H1 (cell line): ENCODE results near the gene ATP6V0E2. TPM values are rescaled to one million over a fixed set of nuclear protein-coding genes. Genes with fewer than 3 reads are reported as not detected.

Experiments used
- CTCF ChIA-PET: fragments of 300-600 bp; sonication (Branson Sonifier 250); formaldehyde crosslinking; loops from one replicate; lab custom pipeline; 2021; ENCODE audit not compliant: partially characterized antibody; lab: Charles Lee
- POLR2A ChIA-PET: fragments of 300-600 bp; sonication (Branson Sonifier 250); formaldehyde crosslinking; loops from one replicate; lab custom pipeline; 2021; ENCODE audit warnings: inconsistent platforms; ENCODE audit not compliant: partially characterized antibody; lab: Charles Lee
- DNase-seq, 2 experiments: peaks; one replicate each; pipeline versions ENCODE4 v3.0.0 to v3.0.0-alpha.2; 2010 to 2022; ENCODE audit warnings: low spot score in 2 of 2, low read depth in 1 of 2, mixed read lengths in 1 of 2
- FAIRE-seq: peaks from 2 replicates; lab custom pipeline; 2011; peaks lifted over from hg19 to GRCh38; lab: Jason Lieb, UNC
- H2AFZ ChIP-seq: 2 replicates; pipeline ENCODE4 v1.8.1; 2012; ENCODE audit warnings: low read length, inconsistent platforms
- H2AK5ac ChIP-seq: 2 replicates; pipeline ENCODE4 v1.6.1; 2013; ENCODE audit warnings: low read depth, low read length
- H2BK120ac ChIP-seq: replicated peaks from 2 replicates; pipeline ENCODE3; 2013; ENCODE audit warnings: low read depth, low read length, inconsistent platforms
- H2BK12ac ChIP-seq: 2 replicates; pipeline ENCODE4 v1.6.1; 2013; ENCODE audit warnings: low read depth, low read length
- H2BK15ac ChIP-seq: 2 replicates; pipeline ENCODE4 v1.6.1; 2013; ENCODE audit warnings: low read length
- H2BK20ac ChIP-seq: 2 replicates; pipeline ENCODE4 v1.6.1; 2013; ENCODE audit warnings: low read length
- H2BK5ac ChIP-seq: 2 replicates; pipeline ENCODE4 v1.6.1; 2013; ENCODE audit warnings: low read depth, low read length
- H3K14ac ChIP-seq: 2 replicates; pipeline ENCODE4 v1.6.1; 2013; ENCODE audit warnings: inconsistent platforms; ENCODE audit not compliant: insufficient read length
- H3K18ac ChIP-seq: 2 replicates; pipeline ENCODE4 v1.6.1; 2013; ENCODE audit warnings: low read length; ENCODE audit errors: extremely low read depth
- H3K23ac ChIP-seq: 2 replicates; pipeline ENCODE4 v1.6.1; 2013; ENCODE audit warnings: inconsistent platforms; ENCODE audit not compliant: insufficient read length
- H3K23me2 ChIP-seq: 2 replicates; pipeline ENCODE4 v1.6.1; 2013; ENCODE audit warnings: low read depth, low read length
- H3K27ac ChIP-seq: 2 replicates; pipeline ENCODE4 v1.6.1; 2011; ENCODE audit warnings: low read depth, low read length, inconsistent platforms
- H3K27me3 ChIP-seq, 4 experiments: replicated peaks in 1 of 4; 1 replicate in 1 of 4; 2 replicates in 3 of 4; pipeline versions ENCODE4 v1.6.1 to v1.8.1; 2011 to 2013; ENCODE audit warnings: low read length in 3 of 4, mild to moderate bottlenecking in 3 of 4, inconsistent platforms in 2 of 4, mixed read lengths in 2 of 4, moderate library complexity in 1 of 4; ENCODE audit not compliant: control insufficient read depth in 3 of 4, insufficient read depth in 3 of 4; ENCODE audit errors: extremely low read depth in 1 of 4
- H3K36me3 ChIP-seq, 4 experiments: 2 replicates each; pipeline versions ENCODE4 v1.6.1 to v1.8.1; 2011 to 2013; ENCODE audit warnings: mild to moderate bottlenecking in 4 of 4, low read length in 3 of 4, moderate library complexity in 2 of 4, control low read depth in 1 of 4, inconsistent platforms in 1 of 4; ENCODE audit not compliant: insufficient read depth in 4 of 4, control insufficient read depth in 2 of 4
- H3K4ac ChIP-seq: replicated peaks from 2 replicates; pipeline ENCODE3; 2013; ENCODE audit warnings: low read length, low read depth, mixed read lengths, inconsistent platforms; ENCODE audit not compliant: insufficient read length
- H3K4me1 ChIP-seq, 4 experiments: replicated peaks in 1 of 4; 1 replicate in 1 of 4; 2 replicates in 3 of 4; pipeline versions ENCODE4 v1.6.1 to v1.8.1; 2011 to 2013; ENCODE audit warnings: low read length in 3 of 4, inconsistent platforms in 2 of 4, mixed read lengths in 1 of 4; ENCODE audit not compliant: insufficient read depth in 4 of 4, control insufficient read depth in 3 of 4
- H3K4me2 ChIP-seq, 2 experiments: 2 replicates each; pipeline versions ENCODE4 v1.6.1 to v1.8.1; 2011 to 2013; ENCODE audit warnings: low read depth in 2 of 2, low read length in 2 of 2, control low read depth in 1 of 2, inconsistent platforms in 1 of 2, mild to moderate bottlenecking in 1 of 2; ENCODE audit not compliant: insufficient read depth in 1 of 2
- H3K4me3 ChIP-seq, 4 experiments: fragments of 200-600, 300-600 bp in 1 of 4; sonication (generic), shearing (Covaris generic), sonication (Bioruptor Twin) in 1 of 4; 2 replicates each; pipeline versions ENCODE4 v1.5.1 to v1.8.1; 2011 to 2016; ENCODE audit warnings: low read length in 4 of 4, low read depth in 3 of 4, control low read depth in 2 of 4, inconsistent platforms in 2 of 4, mild to moderate bottlenecking in 2 of 4, mixed read lengths in 1 of 4, moderate library complexity in 1 of 4; ENCODE audit not compliant: insufficient read depth in 2 of 4; ENCODE audit errors: extremely low read depth in 1 of 4
- H3K56ac ChIP-seq: replicated peaks from 2 replicates; pipeline ENCODE3; 2013; ENCODE audit warnings: low read depth, mild to moderate bottlenecking, mixed read lengths, low read length, inconsistent platforms; ENCODE audit not compliant: insufficient read length
- H3K79me1 ChIP-seq: 2 replicates; pipeline ENCODE4 v1.6.1; 2013; ENCODE audit warnings: low read depth, low read length, control low read depth
- H3K79me2 ChIP-seq, 2 experiments: 2 replicates each; pipeline versions ENCODE4 v1.6.1 to v1.8.1; 2012 to 2013; ENCODE audit warnings: low read length in 2 of 2, mild to moderate bottlenecking in 2 of 2, inconsistent platforms in 1 of 2; ENCODE audit not compliant: insufficient read depth in 2 of 2, control insufficient read depth in 1 of 2
- H3K9ac ChIP-seq, 4 experiments: replicated peaks in 1 of 4; 1 replicate in 1 of 4; 2 replicates in 3 of 4; pipeline versions ENCODE4 v1.6.1 to v1.8.1; 2011 to 2013; ENCODE audit warnings: low read depth in 3 of 4, low read length in 3 of 4, control low read depth in 2 of 4, mild to moderate bottlenecking in 2 of 4, moderate library complexity in 2 of 4, inconsistent platforms in 1 of 4; ENCODE audit errors: extremely low read depth in 1 of 4
- H3K9me3 ChIP-seq, 2 experiments: 2 replicates each; pipeline versions ENCODE4 v1.6.1 to v1.8.1; 2012 to 2013; ENCODE audit warnings: mild to moderate bottlenecking in 2 of 2, moderate library complexity in 2 of 2, control low read depth in 1 of 2, inconsistent platforms in 1 of 2, low read depth in 1 of 2, low read length in 1 of 2, mixed read lengths in 1 of 2; ENCODE audit not compliant: insufficient read depth in 2 of 2
- H4K20me1 ChIP-seq, 2 experiments: replicated peaks in 1 of 2; 2 replicates each; pipeline versions ENCODE3 to v1.8.1; 2011 to 2013; ENCODE audit warnings: inconsistent platforms in 2 of 2, low read length in 2 of 2, mild to moderate bottlenecking in 1 of 2; ENCODE audit not compliant: insufficient read depth in 2 of 2, control insufficient read depth in 1 of 2
- H4K5ac ChIP-seq: 2 replicates; pipeline ENCODE4 v1.6.1; 2013; ENCODE audit warnings: low read length, low read depth, mixed read lengths, inconsistent platforms; ENCODE audit not compliant: insufficient read length
- H4K8ac ChIP-seq: 2 replicates; pipeline ENCODE4 v1.8.0; 2013; ENCODE audit warnings: mild to moderate bottlenecking, moderate library complexity, low read length, inconsistent platforms; ENCODE audit not compliant: insufficient read depth; ENCODE audit errors: extremely low read depth
- H4K91ac ChIP-seq: replicated peaks from 2 replicates; pipeline ENCODE3; 2013; ENCODE audit warnings: low read length, mixed read lengths, inconsistent platforms; ENCODE audit not compliant: insufficient read length
- BCL11A ChIP-seq, 2 experiments: IDR thresholded peaks; one replicate each; pipeline ENCODE4 v1.6.1; 2011; ENCODE audit warnings: low read depth in 2 of 2, low read length in 2 of 2, mild to moderate bottlenecking in 2 of 2
- CHD1 ChIP-seq: IDR thresholded peaks from 2 replicates; pipeline ENCODE4 v1.6.1; 2012; ENCODE audit warnings: low read depth, low read length, improper control_type of control experiment
- CTBP2 ChIP-seq: IDR thresholded peaks from 2 replicates; pipeline ENCODE4 v1.7.0; 2011; ENCODE audit warnings: borderline replicate concordance, mild to moderate bottlenecking, moderate library complexity, mixed read lengths, low read length; ENCODE audit not compliant: insufficient read depth, insufficient read length
- POLR2AphosphoS5 ChIP-seq: IDR thresholded peaks from 2 replicates; pipeline ENCODE4 v1.6.1; 2011; ENCODE audit warnings: low read depth, low read length
- SIN3A ChIP-seq, 2 experiments: IDR thresholded peaks in 1 of 2; conservative IDR thresholded peaks in 1 of 2; 2 replicates each; pipeline ENCODE4 v1.6.1; 2011 to 2012; ENCODE audit warnings: low read length in 2 of 2, improper control_type of control experiment in 1 of 2, low read depth in 1 of 2, mild to moderate bottlenecking in 1 of 2
- TAF1 ChIP-seq: IDR thresholded peaks from 2 replicates; pipeline ENCODE4 v1.6.1; 2011; ENCODE audit warnings: mild to moderate bottlenecking, low read depth, low read length
- TEAD4 ChIP-seq: IDR thresholded peaks from 2 replicates; pipeline ENCODE4 v1.6.1; 2012; ENCODE audit warnings: low read depth, low read length, inconsistent platforms, mixed read lengths
- WGBS, 2 experiments: shearing (Covaris generic) in 1 of 2; methylation state at CpG; one replicate each; pipeline versions ENCODE4 v1.1.6 to v1.1.7; 2013 to 2015; ENCODE audit warnings: low lambda C conversion rate in 2 of 2, mixed read lengths in 2 of 2, inconsistent platforms in 1 of 2, low coverage in 1 of 2, missing lambda C conversion rate in 1 of 2; ENCODE audit not compliant: insufficient replicate concordance in 2 of 2, insufficient coverage in 1 of 2, insufficient read length in 1 of 2; ENCODE audit errors: extremely low coverage in 1 of 2, missing lambda C conversion rate in 1 of 2; 5-methylcytosine and 5-hydroxymethylcytosine counted together
- polyA plus RNA-seq, 7 experiments: library from polyadenylated mRNA; depleted of rRNA in 3 of 7; stranded (reverse) in 5 of 7; unstranded in 2 of 7; fragments of >200 nt in 5 of 7; fragments of 200-250 nt in 2 of 7; gene quantifications; 1 replicate in 5 of 7; 2 replicates in 1 of 7; 4 replicates in 1 of 7; pipeline versions ENCODE4 v1.2.1 to v1.2.3, GENCODE V29; 2011 to 2013; ENCODE audit warnings: missing spikeins in 2 of 7, mixed read lengths in 2 of 7
- total RNA-seq: library from RNA; stranded (reverse); fragmentation: NEBNext Ultra II Directional; extraction: Animal tissue kit (Norgen Biotek cat#: 25700); gene quantifications from 2 replicates; pipeline ENCODE4 v1.2.1, GENCODE V29; 2021
- TF ChIP-seq, protein P1 (sequence below): IDR thresholded peaks from 2 replicates; pipeline ENCODE4 v1.6.1; 2012; ENCODE audit warnings: inconsistent platforms

Gene ATP6V0E2
- total and polyA plus RNA-seq, 2 of the 8 experiments (the other 6 are each of a cell fraction or from before 2014, with no cell fraction given): 26.1 to 47.9 TPM

DNA sequence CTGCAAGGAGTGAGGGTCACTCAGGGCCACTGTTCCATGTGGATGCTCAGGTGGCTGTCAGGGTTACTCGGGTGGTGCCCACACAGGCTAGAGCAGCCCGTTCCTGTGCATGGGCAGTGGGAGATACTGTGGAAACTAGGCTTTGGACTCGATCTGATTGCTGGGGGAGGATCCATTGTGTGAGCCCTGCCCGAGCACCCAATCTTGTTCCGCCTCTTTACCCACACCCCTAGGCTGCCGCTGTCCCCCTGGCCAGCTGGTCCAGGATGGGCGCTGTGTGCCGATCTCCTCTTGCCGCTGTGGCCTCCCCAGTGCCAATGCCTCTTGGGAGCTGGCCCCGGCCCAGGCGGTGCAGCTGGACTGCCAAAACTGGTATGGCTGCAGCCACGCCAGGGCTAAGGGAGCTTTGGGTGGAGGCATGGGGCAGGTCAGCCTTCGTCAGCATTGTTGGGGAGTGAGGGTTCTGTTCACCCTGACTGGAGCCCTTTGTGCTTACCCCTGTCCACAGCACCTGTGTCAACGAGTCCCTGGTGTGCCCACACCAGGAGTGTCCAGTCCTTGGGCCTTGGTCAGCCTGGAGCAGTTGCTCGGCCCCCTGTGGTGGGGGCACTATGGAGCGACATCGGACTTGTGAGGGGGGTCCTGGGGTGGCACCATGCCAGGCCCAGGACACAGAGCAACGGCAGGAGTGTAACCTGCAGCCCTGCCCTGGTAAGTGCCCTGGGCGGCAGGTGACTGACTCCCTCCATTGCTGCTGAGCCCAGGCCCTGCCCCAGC, 48.0 kb upstream of the ATP6V0E2 start:
- FAIRE-seq: no peak
- H3K9me3 ChIP-seq: peaks cover 8 to 29% of the 10 kb centered on the region in 2 experiments; a peak in 3 of 4 replicates
- no peak for TF ChIP-seq POLR2AphosphoS5
- TF ChIP-seq BCL11A (IDR thresholded peaks at IDR 0.05; ENCODE audit: low read depth in 2 of 2, low read length in 2 of 2): no peak
- no peak for TF ChIP-seq CTBP2
- no peak for TF ChIP-seq TAF1
- TF ChIP-seq CHD1: no peak
- TF ChIP-seq TEAD4: no peak
- TF ChIP-seq, protein P1, sequence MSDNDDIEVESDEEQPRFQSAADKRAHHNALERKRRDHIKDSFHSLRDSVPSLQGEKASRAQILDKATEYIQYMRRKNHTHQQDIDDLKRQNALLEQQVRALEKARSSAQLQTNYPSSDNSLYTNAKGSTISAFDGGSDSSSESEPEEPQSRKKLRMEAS: no peak
- TF ChIP-seq SIN3A (conservative IDR thresholded peaks at IDR 0.05 in 1 of 2, IDR thresholded peaks at IDR 0.05 in 1 of 2; ENCODE audit: low read depth in 1 of 2, low read length in 2 of 2): no peak
- TF ChIP-seq, all 59 proteins: peak for 0
- Histone ChIP-seq H3K56ac (no peak overlapping the region), H2AK5ac (no peak overlapping the region), H3K4me3 (no peak overlapping the region), H3K27me3 (no peaks in the 10 kb centered on the region), H2BK20ac (no peak overlapping the region), H2BK120ac (no peak overlapping the region), H3K79me1 (no peaks in the 10 kb centered on the region), H3K4me1 (peaks cover 0 to under 1% (median 0%) of the 10 kb centered on the region in 4 experiments; a peak in 1 of 7 replicates), H3K23me2 (no peaks in the 10 kb centered on the region), H3K36me3 (no peaks in the 10 kb centered on the region), H3K18ac (no peak overlapping the region), H3K23ac (no peak overlapping the region), H2BK5ac (no peak overlapping the region), H4K5ac (no peak overlapping the region), H2BK15ac (no peak overlapping the region), H4K8ac (no peak overlapping the region), H3K14ac (no peak overlapping the region), H2AFZ (no peak overlapping the region), H4K91ac (no peak overlapping the region), H2BK12ac (no peak overlapping the region), H3K4me2 (no peak overlapping the region), H3K9ac (no peak overlapping the region), H4K20me1 (no peaks in the 10 kb centered on the region), H3K79me2 (no peaks in the 10 kb centered on the region), H3K27ac (no peak overlapping the region), H3K4ac (no peak overlapping the region)
- ChIA-PET POLR2A (interaction anchor here (0.9 to 1.1 kb wide), 3 partner anchors 9 to 19 kb away, joined by 3 read pairs; no protein-coding TSS in a partner anchor), CTCF (interaction anchor here (0.6 to 5.1 kb wide), 5 partner anchors 9 to 1459 kb away, joined by 3 to 25 read pairs (median 8); no protein-coding TSS in a partner anchor)
- no peak for DNase-seq
- 87% methylated on average over 19 of the region's 19 CpGs; no CpG with 5 or more reads in 1 of the 2 experiments for WGBS, 2 experiments
